H1 (cell line): Measurements from ENCODE around the gene GSTO2. TPM values are rescaled to one million over a fixed set of nuclear protein-coding genes. Genes with fewer than 3 reads are reported as not detected.

Experiments
- CBX8 ChIP-seq: fragments of 300-800, 300-1000 bp; sonication (generic); IDR thresholded peaks from 2 replicates; pipeline ENCODE4 v1.7.1; 2016; ENCODE audit warnings: low read depth, low read length, borderline replicate concordance
- CEBPB ChIP-seq: IDR thresholded peaks from 2 replicates; pipeline ENCODE4 v1.6.1; 2012; ENCODE audit warnings: low read depth, low read length
- CREB1 ChIP-seq: IDR thresholded peaks from 2 replicates; pipeline ENCODE4 v1.6.1; 2012; ENCODE audit warnings: inconsistent platforms
- EGR1 ChIP-seq: IDR thresholded peaks from 2 replicates; pipeline ENCODE4 v1.6.1; 2011; ENCODE audit warnings: low read depth, low read length, borderline replicate concordance
- EP300 ChIP-seq, 2 experiments: IDR thresholded peaks; 1 replicate in 1 of 2; 2 replicates in 1 of 2; pipeline ENCODE4 v1.6.1; 2011 to 2012; ENCODE audit warnings: low read depth in 2 of 2, low read length in 2 of 2, mild to moderate bottlenecking in 2 of 2, borderline replicate concordance in 1 of 2, inconsistent platforms in 1 of 2, moderate library complexity in 1 of 2
- HDAC6 ChIP-seq: IDR thresholded peaks from one replicate; pipeline ENCODE4 v1.7.1; 2012; ENCODE audit warnings: low read depth, mild to moderate bottlenecking, inconsistent platforms, low read length, moderate library complexity
- KDM1A ChIP-seq: fragments of 200-600, 300-600 bp; sonication (generic); IDR thresholded peaks from 2 replicates; pipeline ENCODE4 v1.7.1; 2016; ENCODE audit warnings: mild to moderate bottlenecking, low read length, borderline replicate concordance
- KDM4A ChIP-seq: IDR thresholded peaks from one replicate; pipeline ENCODE4 v1.7.1; 2012; ENCODE audit warnings: low read depth, mild to moderate bottlenecking, moderate library complexity, low read length, inconsistent platforms; ENCODE audit not compliant: severe bottlenecking
- KDM5A ChIP-seq: fragments of 200-600 bp; IDR thresholded peaks from 2 replicates; pipeline ENCODE4 v1.7.1; 2012; ENCODE audit warnings: mild to moderate bottlenecking, low read length, inconsistent platforms, mixed read lengths
- MAX ChIP-seq: IDR thresholded peaks from 2 replicates; pipeline ENCODE4 v1.6.1; 2012; ENCODE audit warnings: inconsistent platforms
- POLR2A ChIP-seq, 2 experiments: IDR thresholded peaks; 1 replicate in 1 of 2; 2 replicates in 1 of 2; pipeline ENCODE4 v1.6.1; 2011; ENCODE audit warnings: low read depth in 2 of 2, low read length in 2 of 2, mild to moderate bottlenecking in 2 of 2; ENCODE audit errors: control extremely low read depth in 1 of 2
- POLR2AphosphoS5 ChIP-seq: IDR thresholded peaks from 2 replicates; pipeline ENCODE4 v1.6.1; 2011; ENCODE audit warnings: low read depth, low read length
- RBBP5 ChIP-seq: IDR thresholded peaks from 2 replicates; pipeline ENCODE4 v1.7.1; 2012; ENCODE audit warnings: low read depth, mild to moderate bottlenecking, inconsistent platforms, low read length, moderate library complexity, borderline replicate concordance
- RXRA ChIP-seq: IDR thresholded peaks from 2 replicates; pipeline ENCODE4 v1.6.1; 2011; ENCODE audit warnings: low read depth, mild to moderate bottlenecking, low read length, moderate library complexity; ENCODE audit not compliant: insufficient read depth
- SAP30 ChIP-seq: fragments of 300-600 bp; sonication (generic); IDR thresholded peaks from 2 replicates; pipeline ENCODE4 v1.7.1; 2012; ENCODE audit warnings: low read length, moderate library complexity, mild to moderate bottlenecking, inconsistent platforms; ENCODE audit not compliant: insufficient read depth, insufficient replicate concordance
- SIX5 ChIP-seq: IDR thresholded peaks from 2 replicates; pipeline ENCODE4 v1.6.1; 2011; ENCODE audit warnings: mild to moderate bottlenecking, low read depth, low read length
- SP1 ChIP-seq: IDR thresholded peaks from 2 replicates; pipeline ENCODE4 v1.6.1; 2011; ENCODE audit warnings: low read depth, low read length
- SP4 ChIP-seq: IDR thresholded peaks from 2 replicates; pipeline ENCODE4 v1.6.1; 2012; ENCODE audit warnings: low read length, inconsistent platforms
- SRF ChIP-seq: IDR thresholded peaks from 2 replicates; pipeline ENCODE4 v1.6.1; 2011; ENCODE audit warnings: mild to moderate bottlenecking, low read depth, low read length, moderate library complexity
- SUZ12 ChIP-seq: fragments of 200-600 bp; sonication (generic); IDR thresholded peaks from 2 replicates; pipeline ENCODE4 v1.6.1; 2012; ENCODE audit warnings: mild to moderate bottlenecking, inconsistent platforms, low read length, moderate library complexity, mixed read lengths
- TCF12 ChIP-seq: IDR thresholded peaks from 2 replicates; pipeline ENCODE4 v1.6.1; 2011; ENCODE audit warnings: low read depth, mild to moderate bottlenecking, low read length
- TEAD4 ChIP-seq: IDR thresholded peaks from 2 replicates; pipeline ENCODE4 v1.6.1; 2012; ENCODE audit warnings: low read depth, low read length, inconsistent platforms, mixed read lengths
- YY1 ChIP-seq: IDR thresholded peaks from 2 replicates; pipeline ENCODE4 v1.6.1; 2011; ENCODE audit warnings: low read depth, mild to moderate bottlenecking, low read length
- ZNF274 ChIP-seq: IDR thresholded peaks from 2 replicates; pipeline ENCODE4 v1.7.0; 2012; ENCODE audit warnings: low read length, borderline replicate concordance; ENCODE audit errors: extremely low read depth
- polyA plus RNA-seq, 7 experiments: library from polyadenylated mRNA; depleted of rRNA in 3 of 7; stranded (reverse) in 5 of 7; unstranded in 2 of 7; fragments of >200 nt in 5 of 7; fragments of 200-250 nt in 2 of 7; gene quantifications; 1 replicate in 5 of 7; 2 replicates in 1 of 7; 4 replicates in 1 of 7; pipeline versions ENCODE4 v1.2.1 to v1.2.3, GENCODE V29; 2011 to 2013; ENCODE audit warnings: missing spikeins in 2 of 7, mixed read lengths in 2 of 7
- total RNA-seq: library from RNA; stranded (reverse); fragmentation: NEBNext Ultra II Directional; extraction: Animal tissue kit (Norgen Biotek cat#: 25700); gene quantifications from 2 replicates; pipeline ENCODE4 v1.2.1, GENCODE V29; 2021

The GSTO2 gene
- total and polyA plus RNA-seq, 2 of the 8 experiments (the other 6 are each of a cell fraction or from before 2014, with no cell fraction given), result 13.1 to 41.7 TPM

GRCh38 chr10:104231784-104232612, 37.0 kb upstream of the GSTO2 start, which contains the start of gene CFAP43 (continued):
- TF ChIP-seq RXRA (no peak), YY1 (no peak), RBBP5 (peak; percentile 94; the same call in 1 of the 2 replicates), HDAC6 (no peak), SRF (no peak), POLR2A (IDR thresholded peaks at IDR 0.05; ENCODE audit: control extremely low read depth in 1 of 2, low read depth in 2 of 2, low read length in 2 of 2) (peak; percentile 43 to 65), MAX (peak; percentile 82), POLR2AphosphoS5 (peak; percentile 47), KDM5A (0 out of 2 replicates have a peak, but pooled peaks have one; percentile 24), TEAD4 (no peak), SP1 (peak; percentile 96), SUZ12 (no peak), SAP30 (no peak), CREB1 (peak; percentile 31; the same call in 1 of the 2 replicates), EGR1 (no peak), CEBPB (no peak), SP4 (0 out of 2 replicates have a peak, but pooled peaks have one; percentile 46), KDM4A (peak; percentile 97), TCF12 (no peak), CBX8 (no peak), ZNF274 (no peak), SIX5 (no peak), EP300 (IDR thresholded peaks at IDR 0.05; ENCODE audit: borderline replicate concordance in 1 of 2, low read depth in 2 of 2, low read length in 2 of 2) (no peak), KDM1A (peak; percentile 43; the same call in 1 of the 2 replicates)
